CD14-positive monocyte (primary cell): ENCODE measurements around the gene HTR6. TPM values are rescaled to one million over a fixed set of nuclear protein-coding genes. Genes with fewer than 3 reads are reported as not detected.
A peak's percentile ranks its signal among the peaks of the same experiment; 100 is the strongest.

Experiments
- DNase-seq, 3 donors: peaks; one replicate each; pipeline ENCODE4 v3.0.0-alpha.2; 2011 to 2022
- H2AFZ ChIP-seq: 2 replicates; pipeline ENCODE4 v1.6.0; 2012; ENCODE audit warnings: mild to moderate bottlenecking, low read depth, low read length, inconsistent platforms; ENCODE audit not compliant: insufficient read depth, poor library complexity, severe bottlenecking
- H3K27ac ChIP-seq, 2 donors: 1 replicate in 1 of 2; 2 replicates in 1 of 2; pipeline ENCODE4 v1.5.1; 2012 to 2013; ENCODE audit warnings: low read length in 2 of 2, control low read depth in 1 of 2, inconsistent platforms in 1 of 2, low read depth in 1 of 2, mild to moderate bottlenecking in 1 of 2
- H3K27me3 ChIP-seq, 2 donors: one replicate each; pipeline versions ENCODE4 v1.6.0 to v1.6.1; 2011 to 2013; ENCODE audit warnings: low read length in 2 of 2; ENCODE audit not compliant: control insufficient read depth in 2 of 2, insufficient read depth in 2 of 2
- H3K36me3 ChIP-seq, 2 donors: replicated peaks in 1 of 2; 1 replicate in 1 of 2; 2 replicates in 1 of 2; pipeline versions ENCODE4 v1.5.1 to v1.6.1; 2012 to 2013; ENCODE audit warnings: low read length in 2 of 2, control low read depth in 1 of 2, inconsistent platforms in 1 of 2, mild to moderate bottlenecking in 1 of 2; ENCODE audit not compliant: insufficient read depth in 2 of 2, control insufficient read depth in 1 of 2
- H3K4me1 ChIP-seq, 2 donors: 1 replicate in 1 of 2; 2 replicates in 1 of 2; pipeline versions ENCODE4 v1.5.1 to v1.6.1; 2012 to 2013; ENCODE audit warnings: low read length in 2 of 2, control low read depth in 1 of 2, inconsistent platforms in 1 of 2, mild to moderate bottlenecking in 1 of 2, moderate library complexity in 1 of 2; ENCODE audit not compliant: insufficient read depth in 2 of 2, control insufficient read depth in 1 of 2
- H3K4me2 ChIP-seq: replicated peaks from 2 replicates; pipeline ENCODE3; 2012; ENCODE audit warnings: low read length, moderate library complexity, mild to moderate bottlenecking; ENCODE audit not compliant: poor library complexity, severe bottlenecking; ENCODE audit errors: extremely low read depth
- H3K4me3 ChIP-seq, 3 experiments: fragments of 200-600 bp in 1 of 3; sonication (generic) in 1 of 3; replicated peaks in 1 of 3; 1 replicate in 2 of 3; 2 replicates in 1 of 3; pipeline ENCODE4 v1.5.1; 2011 to 2013; ENCODE audit warnings: low read length in 3 of 3, mild to moderate bottlenecking in 3 of 3, control low read depth in 2 of 3, low read depth in 2 of 3, inconsistent platforms in 1 of 3, moderate library complexity in 1 of 3
- H3K79me2 ChIP-seq: 2 replicates; pipeline ENCODE4 v1.6.0; 2012; ENCODE audit warnings: mild to moderate bottlenecking, control low read depth, inconsistent platforms, low read length, moderate library complexity; ENCODE audit not compliant: insufficient read depth
- H3K9ac ChIP-seq: 2 replicates; pipeline ENCODE4 v1.6.0; 2017; ENCODE audit warnings: low read length, mild to moderate bottlenecking; ENCODE audit not compliant: insufficient read depth, poor library complexity, severe bottlenecking
- H3K9me3 ChIP-seq, 2 donors: replicated peaks in 1 of 2; 1 replicate in 1 of 2; 2 replicates in 1 of 2; pipeline versions ENCODE4 v1.5.1 to v1.6.1; 2012 to 2013; ENCODE audit warnings: low read length in 2 of 2, control low read depth in 1 of 2; ENCODE audit not compliant: control insufficient read depth in 1 of 2, insufficient read depth in 1 of 2
- H4K20me1 ChIP-seq: 2 replicates; pipeline ENCODE4 v1.6.0; 2012; ENCODE audit warnings: mild to moderate bottlenecking, low read length, control low read depth, moderate library complexity; ENCODE audit not compliant: insufficient read depth
- H3K27ac Mint-ChIP-seq, 7 donors: one replicate each; pipeline ENCODE4 v1.8.0; 2020; ENCODE audit warnings: mild to moderate bottlenecking in 7 of 7, mixed read lengths in 7 of 7, moderate library complexity in 6 of 7, inconsistent platforms in 2 of 7
- H3K27me3 Mint-ChIP-seq, 3 donors: one replicate each; pipeline ENCODE4 v1.8.0; 2021 to 2022; ENCODE audit warnings: low read depth in 3 of 3, mild to moderate bottlenecking in 3 of 3, mixed read lengths in 3 of 3, moderate library complexity in 3 of 3, inconsistent platforms in 1 of 3
- H3K36me3 Mint-ChIP-seq, 2 donors: one replicate each; pipeline ENCODE4 v1.8.0; 2020; ENCODE audit warnings: mixed read lengths in 2 of 2, inconsistent platforms in 1 of 2, mild to moderate bottlenecking in 1 of 2
- H3K4me1 Mint-ChIP-seq: one replicate; pipeline ENCODE4 v1.8.0; 2020; ENCODE audit warnings: mild to moderate bottlenecking, mixed read lengths
- H3K4me3 Mint-ChIP-seq, 2 donors: one replicate each; pipeline ENCODE4 v1.8.0; 2020; ENCODE audit warnings: mild to moderate bottlenecking in 2 of 2, mixed read lengths in 2 of 2, moderate library complexity in 1 of 2
- H3K9me3 Mint-ChIP-seq, 7 donors: one replicate each; pipeline ENCODE4 v1.8.0; 2020 to 2022; ENCODE audit warnings: mixed read lengths in 7 of 7, mild to moderate bottlenecking in 6 of 7, moderate library complexity in 6 of 7, inconsistent platforms in 2 of 7
- WGBS: methylation state at CpG from one replicate; pipeline ENCODE4 v1.1.5; 2013; ENCODE audit warnings: missing lambda C conversion rate; ENCODE audit not compliant: insufficient coverage; 5-methylcytosine and 5-hydroxymethylcytosine counted together
- intact Hi-C, 2 donors: fragments of 100-400 bp; cut with micrococcal nuclease; formaldehyde crosslinking; loops; one replicate each; pipeline versions ENCODE4 v1.15.0 to v1.15.1; 2023
- polyA plus RNA-seq, 3 donors: library from polyadenylated mRNA; depleted of rRNA in 1 of 3; unstranded in 2 of 3; stranded (reverse) in 1 of 3; fragments of 300-500 nt in 2 of 3; fragments of >200 nt in 1 of 3; fragmentation: Illumina TruSeq in 2 of 3; gene quantifications; 1 replicate in 2 of 3; 2 replicates in 1 of 3; pipeline ENCODE4 v1.2.3, GENCODE V29; 2012 to 2021
- TF ChIP-seq, protein P1 (sequence below): fragments of 200-600 bp; IDR thresholded peaks from one replicate; pipeline ENCODE4 v1.8.0; 2022; ENCODE audit warnings: antibody characterized with exemption, mild to moderate bottlenecking

The HTR6 gene
- polyA plus RNA-seq, 3 donors = not detected

DNA sequence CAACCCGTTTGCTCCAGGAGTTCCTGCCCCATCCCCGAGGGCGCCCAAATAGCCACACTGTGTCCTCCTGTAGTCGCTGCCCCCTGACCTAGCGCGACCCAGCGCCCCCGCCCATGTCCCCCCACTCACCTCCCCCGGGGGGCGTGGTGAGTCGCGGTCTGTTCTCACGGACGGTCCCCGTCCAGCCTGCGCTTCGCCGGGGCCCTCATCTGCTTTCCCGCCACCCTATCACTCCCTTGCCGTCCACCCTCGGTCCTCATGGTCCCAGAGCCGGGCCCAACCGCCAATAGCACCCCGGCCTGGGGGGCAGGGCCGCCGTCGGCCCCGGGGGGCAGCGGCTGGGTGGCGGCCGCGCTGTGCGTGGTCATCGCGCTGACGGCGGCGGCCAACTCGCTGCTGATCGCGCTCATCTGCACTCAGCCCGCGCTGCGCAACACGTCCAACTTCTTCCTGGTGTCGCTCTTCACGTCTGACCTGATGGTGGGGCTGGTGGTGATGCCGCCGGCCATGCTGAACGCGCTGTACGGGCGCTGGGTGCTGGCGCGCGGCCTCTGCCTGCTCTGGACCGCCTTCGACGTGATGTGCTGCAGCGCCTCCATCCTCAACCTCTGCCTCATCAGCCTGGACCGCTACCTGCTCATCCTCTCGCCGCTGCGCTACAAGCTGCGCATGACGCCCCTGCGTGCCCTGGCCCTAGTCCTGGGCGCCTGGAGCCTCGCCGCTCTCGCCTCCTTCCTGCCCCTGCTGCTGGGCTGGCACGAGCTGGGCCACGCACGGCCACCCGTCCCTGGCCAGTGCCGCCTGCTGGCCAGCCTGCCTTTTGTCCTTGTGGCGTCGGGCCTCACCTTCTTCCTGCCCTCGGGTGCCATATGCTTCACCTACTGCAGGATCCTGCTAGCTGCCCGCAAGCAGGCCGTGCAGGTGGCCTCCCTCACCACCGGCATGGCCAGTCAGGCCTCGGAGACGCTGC, 1.1 kb downstream of the HTR6 start:
- H3K4me3 ChIP-seq = no peak overlapping the region
- WGBS = 19% methylated on average over 79 of the region's 84 CpGs
- intact Hi-C loops = no loop called here
- H3K9me3 Mint-ChIP-seq = peaks cover 0 to 23% (median 0%) of the 10 kb centered on the region in 7 donors
- DNase-seq = no peak
- H3K27me3 Mint-ChIP-seq = peaks cover 49 to 79% (median 72%) of the 10 kb centered on the region in 3 donors
- H3K4me2 ChIP-seq = no peak overlapping the region
- peak overlapping the region in 1 of 2 donors; percentile 79 for H3K4me3 Mint-ChIP-seq
- H3K4me1 ChIP-seq = no peaks in the 10 kb centered on the region
- H3K27ac ChIP-seq = no peak overlapping the region
- H4K20me1 ChIP-seq = no peaks in the 10 kb centered on the region
- H3K79me2 ChIP-seq = no peaks in the 10 kb centered on the region
- peaks cover 24 to 51% of the 10 kb centered on the region in 2 donors for H3K27me3 ChIP-seq
- no peaks in the 10 kb centered on the region for H3K36me3 ChIP-seq
- H2AFZ ChIP-seq = no peak overlapping the region
- H3K27ac Mint-ChIP-seq = no peak overlapping the region
- no peak overlapping the region for H3K9ac ChIP-seq
- H3K9me3 ChIP-seq = peaks cover 0 to 6% of the 10 kb centered on the region in 2 donors
- TF ChIP-seq, protein P1, sequence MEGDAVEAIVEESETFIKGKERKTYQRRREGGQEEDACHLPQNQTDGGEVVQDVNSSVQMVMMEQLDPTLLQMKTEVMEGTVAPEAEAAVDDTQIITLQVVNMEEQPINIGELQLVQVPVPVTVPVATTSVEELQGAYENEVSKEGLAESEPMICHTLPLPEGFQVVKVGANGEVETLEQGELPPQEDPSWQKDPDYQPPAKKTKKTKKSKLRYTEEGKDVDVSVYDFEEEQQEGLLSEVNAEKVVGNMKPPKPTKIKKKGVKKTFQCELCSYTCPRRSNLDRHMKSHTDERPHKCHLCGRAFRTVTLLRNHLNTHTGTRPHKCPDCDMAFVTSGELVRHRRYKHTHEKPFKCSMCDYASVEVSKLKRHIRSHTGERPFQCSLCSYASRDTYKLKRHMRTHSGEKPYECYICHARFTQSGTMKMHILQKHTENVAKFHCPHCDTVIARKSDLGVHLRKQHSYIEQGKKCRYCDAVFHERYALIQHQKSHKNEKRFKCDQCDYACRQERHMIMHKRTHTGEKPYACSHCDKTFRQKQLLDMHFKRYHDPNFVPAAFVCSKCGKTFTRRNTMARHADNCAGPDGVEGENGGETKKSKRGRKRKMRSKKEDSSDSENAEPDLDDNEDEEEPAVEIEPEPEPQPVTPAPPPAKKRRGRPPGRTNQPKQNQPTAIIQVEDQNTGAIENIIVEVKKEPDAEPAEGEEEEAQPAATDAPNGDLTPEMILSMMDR = no peak
- peaks cover 0 to 1% of the 10 kb centered on the region in 2 donors for H3K36me3 Mint-ChIP-seq
- H3K4me1 Mint-ChIP-seq = peaks cover 1% of the 10 kb centered on the region

DNA sequence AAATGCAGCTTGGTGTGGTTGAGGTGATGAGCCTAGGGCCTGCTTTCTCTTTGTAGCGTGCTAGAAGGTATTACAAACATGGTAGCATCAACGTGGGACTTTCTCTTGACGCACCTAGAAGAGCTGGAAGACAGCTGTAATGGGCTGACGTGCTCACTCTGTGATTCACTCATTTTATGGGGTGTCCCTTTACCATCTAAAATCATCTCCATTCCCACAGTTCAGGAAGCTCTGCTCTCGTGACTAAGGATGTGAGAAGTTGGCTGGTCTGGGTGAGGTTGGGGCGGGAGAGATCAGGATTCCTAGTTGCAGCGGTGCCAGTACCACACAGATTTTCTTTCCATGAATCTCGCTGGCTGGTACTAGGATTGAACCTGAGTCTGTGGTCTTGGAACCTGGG, 4.2 kb downstream of the HTR6 start:
- Mint-ChIP-seq H3K27ac (no peak overlapping the region), H3K9me3 (peaks cover 0 to 15% (median 0%) of the 10 kb centered on the region in 7 donors)
- intact Hi-C loops = no loop called here

More for the DNA sequence above, 4.2 kb downstream of the HTR6 start:
- Histone ChIP-seq H3K4me3 (no peak overlapping the region), H3K9ac (no peak overlapping the region), H3K9me3 (peaks cover 0 to 6% of the 10 kb centered on the region in 2 donors), H3K36me3 (no peaks in the 10 kb centered on the region), H3K27ac (no peak overlapping the region), H3K4me2 (no peak overlapping the region), H3K27me3 (peaks cover 17 to 41% of the 10 kb centered on the region in 2 donors), H4K20me1 (no peaks in the 10 kb centered on the region), H2AFZ (no peak overlapping the region), H3K79me2 (no peaks in the 10 kb centered on the region), H3K4me1 (no peaks in the 10 kb centered on the region)
- Mint-ChIP-seq H3K36me3 (no peaks in the 10 kb centered on the region), H3K4me3 (no peak overlapping the region), H3K27me3 (peaks cover 31 to 57% (median 57%) of the 10 kb centered on the region in 3 donors), H3K4me1 (peaks cover 3% of the 10 kb centered on the region)
- no peak for DNase-seq
- WGBS = 94% methylated on average over 4 of the region's 8 CpGs
- TF ChIP-seq, protein P1 = no peak
